Nephron progenitor cell (in vitro differentiated cells): Measurements from ENCODE around the gene ORAI1.
A peak's percentile ranks its signal among the peaks of the same experiment; 100 is the strongest.

Experiments used
- DNase-seq: peaks from one replicate; pipeline ENCODE4 v3.0.0; 2021
- H3K27ac Mint-ChIP-seq: 2 replicates; pipeline ENCODE4 v1.8.0; 2021; ENCODE audit warnings: mild to moderate bottlenecking, moderate library complexity, mixed read lengths
- H3K27me3 Mint-ChIP-seq: 2 replicates; pipeline ENCODE4 v1.8.0; 2021; ENCODE audit warnings: mild to moderate bottlenecking, low read depth, mixed read lengths; ENCODE audit not compliant: poor library complexity
- H3K36me3 Mint-ChIP-seq: 2 replicates; pipeline ENCODE4 v1.8.0; 2021; ENCODE audit warnings: low read depth, mixed read lengths
- H3K4me1 Mint-ChIP-seq: 2 replicates; pipeline ENCODE4 v1.8.0; 2021; ENCODE audit warnings: mixed read lengths
- H3K4me3 Mint-ChIP-seq: 2 replicates; pipeline ENCODE4 v1.8.0; 2021; ENCODE audit warnings: mild to moderate bottlenecking, moderate library complexity, mixed read lengths
- H3K9me3 Mint-ChIP-seq: 2 replicates; pipeline ENCODE4 v1.8.0; 2021; ENCODE audit warnings: mild to moderate bottlenecking, moderate library complexity, mixed read lengths
- TF ChIP-seq, protein P1 (sequence below): fragments of 200-600 bp; sonication (generic); IDR thresholded peaks from 2 replicates; pipeline ENCODE4 v1.5.0; 2021; ENCODE audit warnings: antibody characterized with exemption

ORAI1 gene

GRCh38 chr12:121626087-121626852 lies at the start of gene ORAI1:
Gene ORAI1 (plus strand): TSS chr12:121626530.
- Mint-ChIP-seq H3K9me3 (no peaks in the 10 kb centered on the region), H3K4me3 (peak within 1 kb of the TSS; percentile 86), H3K36me3 (peaks cover 3% of the 10 kb centered on the region), H3K27me3 (no peaks in the 10 kb centered on the region), H3K27ac (peak within 1 kb of the TSS; percentile 93), H3K4me1 (peaks cover 52% of the 10 kb centered on the region)
- TF ChIP-seq, protein P1, sequence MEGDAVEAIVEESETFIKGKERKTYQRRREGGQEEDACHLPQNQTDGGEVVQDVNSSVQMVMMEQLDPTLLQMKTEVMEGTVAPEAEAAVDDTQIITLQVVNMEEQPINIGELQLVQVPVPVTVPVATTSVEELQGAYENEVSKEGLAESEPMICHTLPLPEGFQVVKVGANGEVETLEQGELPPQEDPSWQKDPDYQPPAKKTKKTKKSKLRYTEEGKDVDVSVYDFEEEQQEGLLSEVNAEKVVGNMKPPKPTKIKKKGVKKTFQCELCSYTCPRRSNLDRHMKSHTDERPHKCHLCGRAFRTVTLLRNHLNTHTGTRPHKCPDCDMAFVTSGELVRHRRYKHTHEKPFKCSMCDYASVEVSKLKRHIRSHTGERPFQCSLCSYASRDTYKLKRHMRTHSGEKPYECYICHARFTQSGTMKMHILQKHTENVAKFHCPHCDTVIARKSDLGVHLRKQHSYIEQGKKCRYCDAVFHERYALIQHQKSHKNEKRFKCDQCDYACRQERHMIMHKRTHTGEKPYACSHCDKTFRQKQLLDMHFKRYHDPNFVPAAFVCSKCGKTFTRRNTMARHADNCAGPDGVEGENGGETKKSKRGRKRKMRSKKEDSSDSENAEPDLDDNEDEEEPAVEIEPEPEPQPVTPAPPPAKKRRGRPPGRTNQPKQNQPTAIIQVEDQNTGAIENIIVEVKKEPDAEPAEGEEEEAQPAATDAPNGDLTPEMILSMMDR: no peak
- DNase-seq: peak; percentile 98

GRCh38 chr12:121576851-121577391 lies 49.4 kb upstream of the ORAI1 start:
- Mint-ChIP-seq H3K36me3 (peaks cover 23% of the 10 kb centered on the region), H3K4me3 (peak overlapping the region; percentile 85), H3K9me3 (peaks cover 5% of the 10 kb centered on the region), H3K27me3 (no peaks in the 10 kb centered on the region), H3K27ac (peak overlapping the region; percentile 100), H3K4me1 (peaks cover 69% of the 10 kb centered on the region)
- peak; percentile 55 for DNase-seq
- TF ChIP-seq, protein P1: no peak

DNA sequence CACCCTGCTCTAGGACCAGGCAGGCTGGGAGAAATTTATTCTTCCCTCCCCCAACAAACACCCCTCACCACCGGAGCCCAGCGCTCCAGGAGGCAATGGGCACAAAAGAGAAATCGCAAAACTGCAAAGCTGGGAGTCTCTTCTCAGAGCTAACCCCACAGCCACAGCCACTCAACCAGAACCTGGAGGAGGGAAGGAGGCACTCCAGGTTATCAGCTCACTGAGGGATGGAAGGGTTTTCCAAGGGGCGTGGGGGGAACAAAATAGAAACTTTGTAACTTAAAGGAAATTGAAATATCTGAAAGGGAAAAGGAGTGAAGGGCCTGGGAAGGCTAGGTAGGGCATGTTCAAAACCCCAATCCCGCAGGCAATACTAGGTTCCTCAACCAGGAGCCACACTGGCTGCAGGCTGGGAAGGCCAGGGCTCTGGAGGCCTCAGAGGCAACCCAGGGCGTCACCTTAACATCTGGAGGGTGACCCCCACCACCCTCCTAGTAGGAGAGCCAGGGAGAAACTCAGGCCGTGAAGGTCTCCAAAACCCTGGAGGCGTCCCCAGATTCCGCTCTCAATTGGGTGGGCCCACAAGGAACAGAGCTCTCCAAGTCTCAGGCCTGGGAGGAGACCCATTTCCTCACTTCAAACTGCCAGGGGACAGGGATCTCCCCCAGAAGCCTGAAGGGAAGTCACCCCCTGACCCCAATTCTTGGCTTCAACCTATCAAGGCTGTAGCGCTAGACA lies 48.7 kb upstream of the ORAI1 start:
- TF ChIP-seq, protein P1: no peak
- peak overlapping the region; percentile 100 for H3K27ac Mint-ChIP-seq
- peak; percentile 41 for DNase-seq
- H3K36me3 Mint-ChIP-seq: peaks cover 16% of the 10 kb centered on the region
- no peaks in the 10 kb centered on the region for H3K27me3 Mint-ChIP-seq
- H3K4me1 Mint-ChIP-seq: peaks cover 70% of the 10 kb centered on the region
- peak overlapping the region; percentile 85 for H3K4me3 Mint-ChIP-seq
- H3K9me3 Mint-ChIP-seq: no peaks in the 10 kb centered on the region

DNA sequence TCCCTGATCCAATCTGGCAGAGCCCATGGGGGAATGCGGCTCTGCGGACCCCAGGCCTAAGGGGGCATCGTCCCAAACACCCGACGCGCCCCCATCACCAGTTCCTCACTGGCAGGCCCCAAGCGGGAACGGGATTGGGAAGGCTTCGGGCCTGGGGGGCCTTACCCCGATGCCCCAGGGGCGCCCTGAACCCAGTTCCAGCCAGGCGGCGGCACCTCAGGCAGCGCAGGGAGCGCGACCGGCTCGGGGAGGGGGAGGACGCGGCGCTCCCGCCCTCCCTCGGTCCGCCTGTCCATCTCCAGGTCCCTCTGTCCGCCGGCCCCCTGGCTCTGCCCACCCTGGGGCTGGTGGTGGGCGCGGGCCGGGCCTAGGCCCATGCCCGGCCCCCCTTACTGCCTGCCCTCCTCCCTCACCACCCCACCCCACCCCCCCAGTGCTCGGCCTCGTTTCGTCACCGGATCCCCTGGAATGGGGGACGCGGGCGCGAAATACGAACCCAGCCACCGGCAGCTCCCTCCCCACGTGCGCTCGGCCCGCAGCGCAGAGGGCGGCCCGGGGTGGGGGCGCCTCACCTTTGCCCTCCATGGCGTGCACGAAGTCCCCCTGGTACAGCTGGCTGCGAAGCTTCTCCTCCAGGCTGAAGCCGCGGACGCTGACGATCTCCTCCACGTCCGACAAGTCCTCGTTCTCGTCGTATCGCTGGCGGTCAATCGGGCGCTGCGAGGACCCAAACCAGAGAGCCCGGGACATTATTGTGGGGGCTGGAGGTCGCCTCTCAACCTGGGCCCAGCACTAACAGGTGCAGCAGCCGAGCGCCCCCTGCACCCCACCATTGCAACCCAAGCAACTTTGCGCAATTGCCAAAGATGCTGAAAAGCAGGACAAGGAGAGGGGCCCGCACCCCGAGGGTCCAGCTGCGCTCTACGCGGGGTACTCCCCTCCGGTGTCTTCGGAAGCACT lies 47.8 kb upstream of the ORAI1 start:
- H3K4me3 Mint-ChIP-seq: peak overlapping the region; percentile 86
- TF ChIP-seq, protein P1: no peak
- H3K4me1 Mint-ChIP-seq: peaks cover 77% of the 10 kb centered on the region
- peak overlapping the region; percentile 100 for H3K27ac Mint-ChIP-seq
- H3K9me3 Mint-ChIP-seq: no peaks in the 10 kb centered on the region
- peak; percentile 67 for DNase-seq
- H3K36me3 Mint-ChIP-seq: peaks cover 15% of the 10 kb centered on the region
- no peaks in the 10 kb centered on the region for H3K27me3 Mint-ChIP-seq

DNA sequence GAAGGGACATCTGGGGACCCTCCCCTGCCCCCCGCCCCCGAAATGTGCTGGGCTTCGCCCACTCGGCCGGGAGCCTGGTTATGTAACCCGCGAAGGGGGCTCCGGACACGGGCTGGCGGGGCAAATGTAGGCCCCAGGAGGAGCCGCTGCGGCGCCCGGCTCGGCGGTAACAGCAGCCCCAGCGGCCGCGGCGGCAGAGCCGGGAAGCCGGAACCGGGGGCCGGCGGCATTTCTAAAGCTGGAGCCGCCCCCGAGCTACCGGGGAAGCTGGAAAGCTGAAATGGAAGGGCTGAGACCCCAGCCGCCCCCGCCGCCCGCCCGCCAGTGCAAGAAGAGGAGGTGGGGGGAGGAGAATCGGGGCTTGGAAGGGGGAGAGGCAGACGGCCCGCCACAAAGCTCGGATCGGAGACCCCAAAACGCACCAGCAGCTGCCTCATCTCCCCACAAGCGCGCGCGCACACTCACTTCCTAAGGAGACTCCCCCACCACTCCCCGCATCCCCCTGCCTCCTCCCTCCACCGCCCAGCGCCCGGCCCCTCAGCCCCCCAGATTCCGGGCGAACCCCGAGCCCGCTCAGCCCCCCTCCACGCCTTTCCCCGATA lies 47.0 kb upstream of the ORAI1 start:
- no peaks in the 10 kb centered on the region for H3K27me3 Mint-ChIP-seq
- TF ChIP-seq, protein P1: no peak
- peak overlapping the region; percentile 100 for H3K27ac Mint-ChIP-seq
- H3K4me1 Mint-ChIP-seq: peaks cover 74% of the 10 kb centered on the region
- no peaks in the 10 kb centered on the region for H3K9me3 Mint-ChIP-seq
- H3K4me3 Mint-ChIP-seq: peak overlapping the region; percentile 99
- peak; percentile 42 for DNase-seq
- H3K36me3 Mint-ChIP-seq: peaks cover 8% of the 10 kb centered on the region
